BE2C (cell line): ENCODE data around the gene GPR37.

ENCODE experiments used
- DNase-seq: peaks from one replicate; pipeline ENCODE4 v3.0.0-alpha.2; 2020
- H3K27me3 ChIP-seq: fragments of 250-450 bp; sonication (Bioruptor Pico); 2 replicates; pipeline ENCODE4 v1.5.1; 2020; ENCODE audit warnings: mild to moderate bottlenecking
- H3K36me3 ChIP-seq: fragments of 250-450 bp; sonication (Bioruptor Pico); 2 replicates; pipeline ENCODE4 v1.5.1; 2020; ENCODE audit warnings: mild to moderate bottlenecking
- H3K4me1 ChIP-seq: fragments of 250-450 bp; sonication (Bioruptor Pico); 2 replicates; pipeline ENCODE4 v1.5.1; 2020
- H3K4me3 ChIP-seq: 2 replicates; pipeline ENCODE4 v1.5.1; 2011; ENCODE audit warnings: low read depth, low read length
- H3K9me3 ChIP-seq: fragments of 250-450 bp; sonication (Bioruptor Pico); 2 replicates; pipeline ENCODE4 v1.5.1; 2020
- CTCF ChIP-seq: IDR thresholded peaks from 2 replicates; pipeline ENCODE4 v1.5.1; 2012; ENCODE audit warnings: mild to moderate bottlenecking, low read depth, low read length

Gene GPR37

GRCh38 chr7:124781907-124782734 is 16.5 kb upstream of the GPR37 start:
- H3K9me3 ChIP-seq = no peaks in the 10 kb centered on the region
- DNase-seq = no peak
- no peak overlapping the region for H3K4me3 ChIP-seq
- no peaks in the 10 kb centered on the region for H3K36me3 ChIP-seq
- peaks cover 6% of the 10 kb centered on the region; the same call in 1 of the 2 replicates for H3K4me1 ChIP-seq
- no peaks in the 10 kb centered on the region for H3K27me3 ChIP-seq
- TF ChIP-seq CTCF = no peak

GRCh38 chr7:124781418-124781817 is 15.8 kb upstream of the GPR37 start:
- no peak for TF ChIP-seq CTCF
- Histone ChIP-seq H3K36me3 (no peaks in the 10 kb centered on the region), H3K4me1 (peaks cover 6% of the 10 kb centered on the region; the same call in 1 of the 2 replicates), H3K27me3 (no peaks in the 10 kb centered on the region), H3K4me3 (no peak overlapping the region), H3K9me3 (no peaks in the 10 kb centered on the region)
- DNase-seq = no peak

- Histone ChIP-seq H3K4me3 (no peak overlapping the region), H3K36me3 (no peaks in the 10 kb centered on the region), H3K27me3 (no peaks in the 10 kb centered on the region), H3K4me1 (peaks cover 3% of the 10 kb centered on the region; the same call in 1 of the 2 replicates), H3K9me3 (no peaks in the 10 kb centered on the region)
- TF ChIP-seq CTCF = no peak
- no peak for DNase-seq
These were observed 15.0 kb upstream of the GPR37 start for GRCh38 chr7:124780608-124781007.

GRCh38 chr7:124780056-124780455 is 14.5 kb upstream of the GPR37 start:
- Histone ChIP-seq H3K36me3 (no peaks in the 10 kb centered on the region), H3K4me1 (no peaks in the 10 kb centered on the region), H3K9me3 (no peaks in the 10 kb centered on the region), H3K4me3 (no peak overlapping the region), H3K27me3 (no peaks in the 10 kb centered on the region)
- TF ChIP-seq CTCF = no peak
- DNase-seq = no peak

GRCh38 chr7:124779620-124780019 is 14.0 kb upstream of the GPR37 start:
- H3K9me3 ChIP-seq = no peaks in the 10 kb centered on the region
- TF ChIP-seq CTCF = no peak
- H3K36me3 ChIP-seq = no peaks in the 10 kb centered on the region
- no peak for DNase-seq
- H3K4me1 ChIP-seq = no peaks in the 10 kb centered on the region
- no peaks in the 10 kb centered on the region for H3K27me3 ChIP-seq
- no peak overlapping the region for H3K4me3 ChIP-seq

GRCh38 chr7:124779194-124779593 is 13.6 kb upstream of the GPR37 start:
- no peaks in the 10 kb centered on the region for H3K4me1 ChIP-seq
- no peaks in the 10 kb centered on the region for H3K36me3 ChIP-seq
- H3K27me3 ChIP-seq = no peaks in the 10 kb centered on the region; the same call in 1 of the 2 replicates
- no peak for DNase-seq
- H3K4me3 ChIP-seq = no peak overlapping the region
- no peaks in the 10 kb centered on the region for H3K9me3 ChIP-seq
- TF ChIP-seq CTCF = no peak
